Loucy (cell line): ENCODE results near the gene DCLRE1C.

Experiments
- H2AFZ ChIP-seq: fragments of 200-600 bp; sonication (generic); 2 replicates; pipeline ENCODE4 v1.6.0; 2016; ENCODE audit warnings: antibody characterized with exemption, mild to moderate bottlenecking, low read length, moderate library complexity
- H3F3A ChIP-seq: fragments of 200-600 bp; 2 replicates; pipeline ENCODE4 v1.6.0; 2016; ENCODE audit warnings: antibody characterized with exemption, low read depth, mild to moderate bottlenecking
- H3K27me3 ChIP-seq: fragments of 200-600 bp; sonication (generic); 2 replicates; pipeline ENCODE4 v1.6.1; 2014; ENCODE audit warnings: low read length, mild to moderate bottlenecking; ENCODE audit not compliant: insufficient read depth, poor library complexity, severe bottlenecking
- H3K36me3 ChIP-seq: fragments of 200-600 bp; sonication (generic); 2 replicates; pipeline ENCODE4 v1.6.1; 2016; ENCODE audit warnings: low read length; ENCODE audit not compliant: insufficient read depth
- H3K4me1 ChIP-seq: fragments of 200-600 bp; sonication (generic); 2 replicates; pipeline ENCODE4 v1.5.1; 2014; ENCODE audit warnings: low read length, mild to moderate bottlenecking; ENCODE audit not compliant: insufficient read depth, poor library complexity, severe bottlenecking
- H3K4me2 ChIP-seq: fragments of 200-600 bp; sonication (generic); 2 replicates; pipeline ENCODE4 v1.6.0; 2014; ENCODE audit warnings: antibody characterized with exemption, low read length, low read depth, mild to moderate bottlenecking; ENCODE audit not compliant: poor library complexity, severe bottlenecking
- H3K4me3 ChIP-seq: fragments of 200-600 bp; sonication (generic); 2 replicates; pipeline ENCODE4 v1.5.1; 2014; ENCODE audit warnings: low read length, mild to moderate bottlenecking, mixed read lengths; ENCODE audit not compliant: poor library complexity, severe bottlenecking
- H3K79me2 ChIP-seq: fragments of 200-600 bp; sonication (generic); 2 replicates; pipeline ENCODE4 v1.6.1; 2014; ENCODE audit warnings: low read length; ENCODE audit not compliant: insufficient read depth
- H3K9ac ChIP-seq: fragments of 200-600 bp; sonication (generic); 2 replicates; pipeline ENCODE4 v1.6.0; 2014; ENCODE audit warnings: mild to moderate bottlenecking, low read depth, low read length, moderate library complexity; ENCODE audit not compliant: poor library complexity, severe bottlenecking
- H3K9me2 ChIP-seq: fragments of 200-600 bp; sonication (generic); replicated peaks from 2 replicates; pipeline ENCODE4 v1.6.1; 2016; ENCODE audit warnings: low read depth, low read length, mixed read lengths
- H3K9me3 ChIP-seq: fragments of 200-600 bp; sonication (generic); 2 replicates; pipeline ENCODE4 v1.6.1; 2014; ENCODE audit warnings: mild to moderate bottlenecking, antibody characterized with exemption, low read length, low read depth; ENCODE audit not compliant: insufficient read depth
- H4K20me1 ChIP-seq: fragments of 200-600 bp; sonication (generic); 2 replicates; pipeline ENCODE4 v1.6.0; 2014; ENCODE audit warnings: antibody characterized with exemption, low read length, mild to moderate bottlenecking; ENCODE audit not compliant: insufficient read depth, poor library complexity, severe bottlenecking
- CTCF ChIP-seq: fragments of 200-600 bp; sonication (generic); conservative IDR thresholded peaks from 2 replicates; pipeline ENCODE4 v1.5.1; 2014; ENCODE audit warnings: mild to moderate bottlenecking, antibody characterized with exemption, low read length
- EZH2phosphoT487 ChIP-seq: fragments of 200-600 bp; IDR thresholded peaks from 2 replicates; pipeline ENCODE4 v1.6.1; 2018; ENCODE audit warnings: antibody characterized with exemption, mild to moderate bottlenecking, moderate library complexity, borderline replicate concordance

The DCLRE1C gene

GRCh38 chr10:14858338-14858960 is 95.4 kb downstream of the DCLRE1C start:
- no peak overlapping the region for H2AFZ ChIP-seq
- H3K9me3 ChIP-seq, result no peaks in the 10 kb centered on the region
- H3K9me2 ChIP-seq, result no peaks in the 10 kb centered on the region
- H4K20me1 ChIP-seq, result no peaks in the 10 kb centered on the region
- no peak overlapping the region for H3K4me3 ChIP-seq
- no peaks in the 10 kb centered on the region for H3K79me2 ChIP-seq
- 0 out of 2 replicates have a peak, but pooled peaks cover under 1% of the 10 kb centered on the region for H3F3A ChIP-seq
- no peak overlapping the region for H3K4me2 ChIP-seq
- H3K36me3 ChIP-seq, result peaks cover 32% of the 10 kb centered on the region
- no peaks in the 10 kb centered on the region for H3K27me3 ChIP-seq
- H3K4me1 ChIP-seq, result peaks cover 6% of the 10 kb centered on the region
- TF ChIP-seq EZH2phosphoT487, result no peak
- no peak for TF ChIP-seq CTCF
- H3K9ac ChIP-seq, result no peak overlapping the region

GRCh38 chr10:14855453-14855852 is 98.4 kb downstream of the DCLRE1C start:
- H3K79me2 ChIP-seq, result no peaks in the 10 kb centered on the region
- TF ChIP-seq CTCF, result no peak
- no peak for TF ChIP-seq EZH2phosphoT487
- no peaks in the 10 kb centered on the region for H3K4me1 ChIP-seq
- no peak overlapping the region for H3K9ac ChIP-seq
- no peak overlapping the region for H2AFZ ChIP-seq
- peaks cover 28% of the 10 kb centered on the region for H3K36me3 ChIP-seq
- H3F3A ChIP-seq, result no peaks in the 10 kb centered on the region
- no peaks in the 10 kb centered on the region for H3K27me3 ChIP-seq
- no peaks in the 10 kb centered on the region for H3K9me2 ChIP-seq
- H3K4me2 ChIP-seq, result no peak overlapping the region
- no peak overlapping the region for H3K4me3 ChIP-seq
- H4K20me1 ChIP-seq, result no peaks in the 10 kb centered on the region
- no peaks in the 10 kb centered on the region for H3K9me3 ChIP-seq

GRCh38 chr10:14852236-14852635 is 101.7 kb downstream of the DCLRE1C start:
- TF ChIP-seq EZH2phosphoT487, result no peak
- TF ChIP-seq CTCF, result no peak
- Histone ChIP-seq H4K20me1 (no peaks in the 10 kb centered on the region), H3K79me2 (no peaks in the 10 kb centered on the region), H3K4me2 (no peak overlapping the region), H3F3A (no peaks in the 10 kb centered on the region), H3K9me2 (no peaks in the 10 kb centered on the region), H3K4me3 (no peak overlapping the region), H3K9me3 (no peaks in the 10 kb centered on the region), H3K4me1 (no peaks in the 10 kb centered on the region), H2AFZ (no peak overlapping the region), H3K27me3 (no peaks in the 10 kb centered on the region), H3K36me3 (peaks cover 30% of the 10 kb centered on the region), H3K9ac (no peak overlapping the region)
